KG1 (cell line): Measurements from ENCODE around the gene ERGIC1.

ENCODE experiments used
- DNase-seq: peaks from one replicate; lab custom pipeline; 2025; lab: John Stamatoyannopoulos, UW

Gene ERGIC1

DNA sequence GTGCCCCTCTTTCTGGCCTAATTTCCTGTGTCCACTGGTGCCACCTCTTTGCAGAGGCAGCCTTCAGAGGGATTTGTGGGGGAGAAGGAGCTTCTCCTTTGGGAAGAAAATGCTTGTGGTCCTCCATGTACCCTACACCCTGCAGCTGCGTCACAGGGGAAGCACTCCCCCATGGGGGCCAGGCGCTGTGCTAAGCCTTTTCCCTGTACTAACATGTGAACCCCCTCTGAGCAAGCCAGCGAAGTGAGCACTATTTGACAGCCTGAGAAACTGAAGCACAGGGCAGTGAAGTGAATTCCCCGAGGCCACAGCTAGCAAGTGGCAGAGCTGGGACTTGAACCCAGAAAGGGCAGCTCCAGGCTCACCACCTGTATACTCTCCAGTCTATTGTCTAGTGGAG is 32.3 kb downstream of the ERGIC1 start:
- DNase-seq = no peak

DNA sequence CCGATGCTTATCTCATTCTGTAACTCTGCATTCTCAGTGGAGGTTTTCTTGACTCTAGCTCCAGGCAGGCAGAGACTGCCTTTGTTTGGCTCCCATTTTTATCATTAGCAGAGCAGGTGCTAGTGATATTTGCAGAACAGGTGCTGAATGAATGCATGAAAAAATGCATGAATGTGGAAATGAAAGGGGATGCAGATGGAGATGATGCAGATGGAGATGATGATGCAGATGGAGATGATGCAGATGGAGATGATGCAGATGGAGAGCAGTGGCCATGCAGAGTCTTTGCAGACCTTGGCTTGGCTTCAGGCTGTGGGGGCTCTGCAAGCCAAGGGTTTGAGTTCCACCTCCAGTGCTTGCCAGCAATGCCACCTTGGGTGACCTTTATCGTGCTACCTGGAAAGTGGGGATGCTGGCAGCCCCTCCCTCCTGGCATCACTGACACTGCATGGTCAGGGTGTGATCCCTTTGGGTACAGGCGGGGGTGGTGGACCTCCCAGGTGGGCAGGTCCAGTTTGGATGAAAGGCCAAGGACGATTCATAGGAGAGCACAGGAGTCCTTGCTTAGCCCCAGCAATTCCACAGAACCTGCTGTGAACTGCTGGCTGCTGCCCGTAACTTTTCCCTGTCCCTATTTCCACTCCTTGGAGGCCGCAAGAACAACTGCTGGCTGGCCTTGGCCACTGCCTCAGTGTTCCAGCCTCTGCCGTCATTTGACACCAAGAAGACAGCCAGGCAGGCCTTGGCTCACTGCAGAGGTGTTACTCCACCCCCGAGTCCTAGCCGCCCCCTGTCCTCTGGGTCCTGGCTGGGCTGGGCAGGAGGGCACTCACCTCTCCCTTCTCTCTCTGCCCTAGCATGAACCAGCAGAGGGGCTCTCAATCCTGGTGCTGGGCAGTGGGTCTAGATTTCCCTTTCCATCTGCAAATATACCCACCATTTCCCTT is 33.0 kb downstream of the ERGIC1 start:
- DNase-seq = no peak

DNA sequence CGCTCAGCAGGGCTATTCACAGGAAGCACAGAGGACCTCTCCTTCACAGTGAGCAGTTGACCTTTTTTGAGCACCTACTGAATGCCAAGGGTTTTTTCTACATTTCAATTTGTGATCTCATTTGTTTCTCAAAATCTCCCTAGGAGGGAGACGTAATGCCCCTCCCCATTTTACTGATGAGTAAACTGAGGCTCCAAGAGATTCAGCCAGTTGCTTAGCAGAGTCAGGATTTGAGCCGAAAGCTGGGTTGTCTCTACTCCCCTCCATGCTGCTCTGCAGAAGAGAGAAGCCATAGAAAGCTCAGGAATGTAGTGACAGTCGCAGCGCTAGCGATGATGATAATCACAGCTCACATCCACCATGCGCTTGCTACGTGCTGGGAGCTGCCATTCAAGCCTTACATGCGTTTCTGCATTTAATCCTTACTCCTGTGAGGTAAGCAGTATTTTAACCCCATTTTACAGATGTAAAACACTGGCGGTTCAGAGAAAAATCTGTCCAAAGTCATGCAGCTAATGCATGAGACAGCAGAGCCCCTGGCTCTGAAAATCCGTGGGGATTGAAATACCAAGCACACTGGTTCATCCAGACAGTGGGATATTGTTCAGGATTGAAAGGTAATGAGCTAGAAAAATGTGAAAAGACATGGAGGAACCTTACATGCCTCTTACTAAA is 33.8 kb downstream of the ERGIC1 start:
- no peak for DNase-seq

DNA sequence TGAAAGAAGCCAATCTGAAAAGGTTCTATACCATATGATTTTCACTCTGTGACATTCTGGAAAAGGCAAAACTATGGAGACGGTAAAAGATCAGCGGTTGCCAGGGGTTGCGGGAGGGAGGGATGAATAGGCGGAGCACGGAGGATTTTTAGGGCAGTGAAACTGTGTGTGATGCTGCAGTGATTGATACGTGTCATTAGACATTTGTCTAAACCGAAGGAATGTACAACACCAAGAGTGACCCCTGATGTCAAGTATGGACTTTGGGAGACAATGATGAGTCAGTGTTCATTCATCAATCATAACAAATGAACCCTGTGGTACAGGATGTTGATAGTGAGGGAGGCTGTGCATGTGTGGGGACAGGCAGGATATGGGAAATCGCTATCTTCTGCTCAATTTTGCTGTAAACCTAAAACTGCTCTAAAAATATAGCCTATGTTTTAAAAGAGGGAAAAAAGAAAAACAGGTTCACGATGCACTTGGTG is 34.4 kb downstream of the ERGIC1 start:
- no peak for DNase-seq

DNA sequence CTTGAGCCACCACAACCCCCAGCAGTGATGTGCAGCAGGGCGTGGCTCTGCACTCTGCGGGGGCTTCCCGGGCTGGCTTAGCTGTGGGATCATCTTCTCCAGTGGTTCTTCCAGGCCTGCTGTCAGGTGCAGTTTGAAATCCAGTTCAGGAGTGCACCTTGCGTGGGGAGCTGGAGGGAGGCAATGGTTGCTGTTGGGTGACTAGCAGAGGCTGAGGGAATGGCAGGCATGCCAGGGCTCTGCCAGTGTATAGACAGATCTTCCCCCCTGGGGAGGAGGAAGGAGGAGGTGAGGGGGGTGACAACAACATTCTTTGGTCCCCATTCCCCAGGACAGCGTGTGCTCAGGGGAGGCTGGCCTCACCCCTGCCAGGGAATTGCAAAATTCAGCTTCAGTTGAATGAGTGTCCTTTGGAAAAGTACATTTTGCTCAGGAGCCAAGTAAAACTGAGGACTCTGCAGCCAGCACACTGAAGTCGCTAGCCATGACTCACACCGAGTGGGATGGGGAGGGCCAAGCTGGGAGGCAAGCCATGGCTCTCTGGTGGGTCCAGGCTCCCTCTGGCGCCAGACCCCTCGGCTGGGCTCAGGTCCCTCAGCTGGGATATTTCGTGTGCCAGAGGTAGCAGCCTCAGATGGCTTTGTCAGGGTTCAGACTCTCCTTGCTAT is 35.0 kb downstream of the ERGIC1 start:
- DNase-seq = no peak

DNA sequence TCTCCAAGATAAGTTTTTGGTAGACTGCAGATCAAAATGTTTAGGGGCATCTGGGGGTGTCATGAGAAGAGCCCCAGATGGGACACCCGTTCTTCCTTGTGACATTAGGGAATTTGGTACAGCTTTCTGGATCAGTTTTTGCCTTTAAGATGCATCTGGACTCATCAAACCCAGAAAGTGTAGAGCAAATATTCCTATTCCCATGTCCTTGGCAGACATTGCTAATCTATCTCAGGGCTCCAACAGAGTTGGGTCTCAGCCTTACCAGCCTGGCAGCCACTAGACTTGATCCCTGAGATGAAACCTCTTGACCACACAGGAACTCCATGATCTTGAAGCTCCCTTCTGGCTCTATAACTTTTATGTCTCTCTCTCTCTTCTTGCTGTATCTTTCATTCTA is 35.6 kb downstream of the ERGIC1 start:
- no peak for DNase-seq

DNA sequence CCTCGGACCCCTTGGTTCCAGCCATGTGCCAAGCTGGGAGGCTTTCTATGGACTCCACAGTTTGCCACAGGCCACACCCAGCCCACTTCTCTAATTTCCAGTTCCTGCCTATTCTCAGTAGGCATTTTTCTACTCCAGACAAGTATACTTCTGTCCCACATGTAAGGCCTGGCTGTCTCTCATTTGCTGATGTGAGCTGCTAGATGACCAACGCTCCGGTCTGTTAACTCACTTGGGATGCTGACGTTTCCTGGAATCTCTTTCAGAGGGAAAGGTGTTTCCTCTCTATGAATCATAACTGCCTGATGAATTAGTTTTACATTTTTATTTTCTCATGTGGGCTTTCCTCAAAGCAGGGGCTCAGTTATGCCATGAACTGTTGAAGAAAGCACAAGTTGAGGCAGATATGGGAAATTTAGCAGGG is 36.3 kb downstream of the ERGIC1 start:
- DNase-seq = no peak

DNA sequence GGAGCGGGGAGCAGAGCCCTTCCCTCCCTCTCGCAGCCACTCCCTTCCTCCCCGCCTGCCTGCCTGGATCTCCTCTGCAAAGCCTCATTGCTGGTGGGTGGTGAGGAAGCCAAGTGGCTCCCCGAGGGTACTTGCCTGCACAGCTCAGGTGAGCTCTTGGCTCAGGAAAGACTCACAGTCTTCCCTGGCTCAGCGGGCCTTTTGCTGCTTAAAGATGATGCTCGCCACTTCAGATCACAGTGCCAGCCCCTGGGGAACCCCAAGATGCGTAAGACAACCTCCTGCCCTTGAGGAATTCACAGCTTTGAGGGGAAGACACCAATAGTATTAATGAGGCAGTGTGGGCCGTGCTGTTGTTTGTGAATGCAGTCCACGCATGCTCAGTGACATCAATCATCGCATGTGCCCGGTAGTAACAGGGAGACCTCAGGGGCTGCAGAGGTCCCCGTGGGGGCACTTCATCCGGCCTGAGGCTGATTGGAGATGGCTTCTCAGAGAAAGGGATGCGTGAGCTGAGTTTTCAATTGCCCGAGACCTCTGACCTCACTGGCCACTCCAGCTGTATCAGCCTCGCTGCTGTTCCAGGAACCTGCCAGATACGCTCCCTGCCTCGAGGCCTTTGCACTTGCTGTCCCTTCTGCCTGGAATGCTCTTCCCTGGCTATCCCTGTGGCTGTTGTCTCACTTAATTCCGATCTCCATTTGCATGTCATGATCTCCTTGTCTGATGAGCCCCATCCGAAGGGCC is 36.8 kb downstream of the ERGIC1 start:
- DNase-seq = no peak

DNA sequence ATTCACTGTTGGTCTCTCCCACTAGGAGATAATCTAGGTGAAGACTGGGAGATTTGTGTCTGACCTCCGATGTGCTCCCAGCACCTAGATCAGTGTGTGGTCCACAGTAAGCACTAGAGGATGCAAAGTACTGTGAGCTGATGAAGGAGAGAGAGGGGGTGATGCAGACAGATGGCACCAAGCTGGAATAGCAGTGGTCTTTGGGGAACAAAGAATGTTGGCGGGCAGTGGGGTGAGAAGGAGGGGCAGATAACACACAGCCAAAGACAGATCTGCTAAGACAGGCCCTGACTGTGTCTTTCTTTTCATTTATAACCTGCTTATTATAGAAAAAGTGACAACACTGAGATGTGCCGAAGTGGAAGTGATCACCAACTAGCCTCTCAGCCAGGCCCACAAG is 37.5 kb downstream of the ERGIC1 start:
- no peak for DNase-seq

DNA sequence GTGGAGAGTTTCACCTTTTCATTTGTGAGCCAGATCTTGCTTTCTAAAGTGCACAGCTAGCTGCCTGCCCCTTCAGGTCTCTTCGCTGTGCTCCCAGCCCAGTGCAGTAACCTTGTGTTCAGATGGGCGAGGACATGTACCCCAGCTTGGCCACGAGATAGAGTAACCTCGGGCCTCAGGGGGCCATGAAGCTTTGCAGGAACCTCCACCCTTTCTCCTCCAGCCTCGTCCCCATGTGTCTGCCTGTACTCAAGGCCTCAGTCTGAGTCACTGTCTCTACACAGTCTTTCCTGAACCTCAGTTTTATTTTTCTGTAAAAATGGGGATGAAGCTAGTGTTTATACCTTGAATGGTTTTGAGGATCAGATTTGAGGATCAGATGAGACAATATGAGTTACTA is 37.9 kb downstream of the ERGIC1 start:
- DNase-seq = no peak

DNA sequence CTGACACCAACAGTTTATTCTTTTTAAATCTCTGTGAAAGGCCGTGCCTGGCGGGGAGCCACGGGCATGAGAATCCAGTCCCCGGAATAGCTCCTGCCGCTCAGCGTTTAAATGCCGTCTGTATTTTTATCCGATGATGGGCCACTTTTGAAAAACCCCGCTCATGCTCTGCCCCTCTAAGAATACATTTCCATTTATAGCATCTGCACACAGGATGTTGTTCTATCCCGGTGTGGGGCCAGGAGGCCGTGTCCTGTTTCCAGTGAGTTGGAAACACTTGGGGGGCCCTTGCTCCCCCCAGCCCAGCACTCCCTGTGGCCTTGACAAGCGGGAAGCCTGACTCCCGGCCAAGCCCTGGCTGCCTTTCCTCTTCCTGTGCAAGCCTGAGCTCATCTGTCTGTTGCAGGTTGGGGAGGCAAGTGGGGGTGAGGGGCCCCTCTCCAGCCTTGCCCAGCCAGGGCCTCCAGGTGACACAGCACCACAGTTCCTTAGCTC is 39.0 kb downstream of the ERGIC1 start:
- no peak for DNase-seq

DNA sequence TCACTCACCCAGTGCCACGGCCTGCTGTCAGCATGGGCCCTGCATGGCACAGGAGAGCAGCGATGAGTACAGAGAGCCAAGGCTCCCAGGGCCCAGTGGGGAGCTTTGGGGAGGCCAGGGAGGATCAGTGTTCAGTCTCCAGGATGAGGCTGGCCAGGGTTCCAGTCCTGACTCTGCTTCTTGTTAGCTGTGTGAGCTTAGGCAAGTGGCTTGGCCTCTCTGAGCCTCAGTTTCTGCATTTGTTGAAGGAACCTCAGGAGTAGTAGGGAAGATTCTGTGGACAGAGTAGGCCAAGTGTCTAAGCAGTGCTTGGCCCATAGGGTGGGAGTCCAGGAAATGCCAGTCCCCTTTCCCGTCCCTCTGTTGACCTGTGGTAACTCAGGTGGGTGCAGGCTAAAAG is 39.5 kb downstream of the ERGIC1 start:
- no peak for DNase-seq

DNA sequence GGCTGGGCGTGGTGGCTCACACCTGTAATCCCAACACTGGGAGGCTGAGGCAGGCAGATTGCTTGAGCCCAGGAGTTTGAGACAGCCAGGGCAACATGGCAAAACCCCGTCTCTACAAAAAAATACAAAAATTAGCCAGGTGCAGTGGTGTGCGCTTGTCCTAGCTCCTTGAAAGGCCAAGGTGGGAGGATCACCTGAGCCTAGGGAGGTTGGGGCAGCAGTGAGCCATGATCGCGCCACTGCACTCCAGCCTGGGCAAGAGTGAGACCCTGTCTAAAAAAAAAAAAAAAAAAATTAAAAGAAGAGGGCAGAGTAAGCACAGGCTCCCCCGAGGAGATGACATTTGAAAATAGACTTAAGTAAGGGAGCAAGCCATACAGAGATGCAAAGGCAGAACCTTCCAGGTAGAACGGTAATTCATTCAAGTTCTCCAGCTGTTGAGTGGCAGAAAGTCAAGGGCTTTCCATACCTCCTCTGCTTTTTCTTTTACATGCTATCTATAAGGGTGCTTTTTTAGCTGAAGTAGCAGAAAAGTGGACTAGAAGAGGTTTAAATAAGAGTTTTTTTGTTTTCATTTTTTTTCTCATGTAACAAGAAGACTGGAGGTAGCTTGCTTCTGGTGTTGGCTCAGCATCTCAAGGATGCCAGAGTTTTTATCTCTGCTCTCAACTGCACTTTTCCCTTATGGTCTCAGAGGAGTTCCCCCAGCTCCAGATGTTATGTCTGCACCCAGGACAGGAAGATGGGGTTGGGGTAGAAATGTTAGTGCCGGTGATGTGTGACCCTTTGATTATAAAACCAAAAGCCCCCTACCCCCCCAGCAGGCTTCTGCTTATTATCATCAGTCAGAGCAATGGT is 40.8 kb downstream of the ERGIC1 start:
- no peak for DNase-seq

DNA sequence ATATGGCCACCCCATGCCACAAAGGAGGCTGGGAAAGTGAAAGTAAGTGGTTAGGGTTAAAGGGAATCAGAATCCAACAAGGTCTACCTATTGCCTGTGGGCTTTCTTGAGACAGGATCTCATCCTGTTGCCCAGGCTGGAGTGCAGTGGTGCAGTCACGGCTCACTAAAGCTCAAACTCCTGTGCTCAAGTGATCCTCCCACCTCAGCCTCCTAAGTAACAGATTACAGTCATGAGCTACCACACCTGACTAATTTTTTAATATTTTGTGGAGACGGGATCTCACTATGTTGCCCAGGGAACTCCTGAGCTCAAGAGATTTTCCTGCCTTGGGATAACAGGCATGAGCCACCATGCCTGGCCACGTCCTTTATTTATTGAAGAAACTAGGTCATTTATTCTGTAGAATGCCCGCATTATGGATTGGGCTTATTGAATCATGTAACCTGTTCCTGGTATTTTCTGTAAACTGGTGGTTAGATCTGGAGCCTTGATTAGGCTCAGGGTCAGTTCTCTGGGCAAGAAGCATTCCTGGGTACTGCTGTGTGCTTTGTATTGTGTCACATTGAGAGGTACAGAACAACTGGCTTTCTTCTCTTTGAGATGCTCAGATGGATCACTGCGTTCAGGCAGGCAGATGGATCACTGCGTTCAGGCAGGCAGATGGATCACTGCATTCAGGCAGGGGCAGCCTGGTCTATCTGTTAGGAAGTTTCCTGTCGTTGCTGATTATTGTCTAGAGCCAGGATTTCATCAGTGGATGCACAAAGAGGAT is 41.6 kb downstream of the ERGIC1 start:
- DNase-seq = no peak

DNA sequence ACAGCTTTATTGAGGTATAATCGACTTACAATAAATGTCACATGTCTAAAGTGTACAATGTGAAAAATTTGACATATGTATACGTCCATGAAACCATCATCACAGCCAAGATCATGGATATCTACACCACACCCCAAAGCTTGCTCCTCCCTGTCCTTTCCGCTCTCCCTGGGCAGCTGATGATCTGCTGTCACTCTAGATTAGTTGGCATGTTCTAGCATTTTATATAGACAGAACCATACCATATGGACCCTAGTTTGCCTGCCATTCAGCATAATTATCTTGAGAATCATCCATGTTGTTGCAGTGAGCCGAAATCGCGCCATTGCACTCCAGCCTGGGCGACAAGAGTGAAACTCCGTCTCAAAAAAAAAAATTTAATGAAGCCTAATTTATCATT is 42.5 kb downstream of the ERGIC1 start:
- no peak for DNase-seq

DNA sequence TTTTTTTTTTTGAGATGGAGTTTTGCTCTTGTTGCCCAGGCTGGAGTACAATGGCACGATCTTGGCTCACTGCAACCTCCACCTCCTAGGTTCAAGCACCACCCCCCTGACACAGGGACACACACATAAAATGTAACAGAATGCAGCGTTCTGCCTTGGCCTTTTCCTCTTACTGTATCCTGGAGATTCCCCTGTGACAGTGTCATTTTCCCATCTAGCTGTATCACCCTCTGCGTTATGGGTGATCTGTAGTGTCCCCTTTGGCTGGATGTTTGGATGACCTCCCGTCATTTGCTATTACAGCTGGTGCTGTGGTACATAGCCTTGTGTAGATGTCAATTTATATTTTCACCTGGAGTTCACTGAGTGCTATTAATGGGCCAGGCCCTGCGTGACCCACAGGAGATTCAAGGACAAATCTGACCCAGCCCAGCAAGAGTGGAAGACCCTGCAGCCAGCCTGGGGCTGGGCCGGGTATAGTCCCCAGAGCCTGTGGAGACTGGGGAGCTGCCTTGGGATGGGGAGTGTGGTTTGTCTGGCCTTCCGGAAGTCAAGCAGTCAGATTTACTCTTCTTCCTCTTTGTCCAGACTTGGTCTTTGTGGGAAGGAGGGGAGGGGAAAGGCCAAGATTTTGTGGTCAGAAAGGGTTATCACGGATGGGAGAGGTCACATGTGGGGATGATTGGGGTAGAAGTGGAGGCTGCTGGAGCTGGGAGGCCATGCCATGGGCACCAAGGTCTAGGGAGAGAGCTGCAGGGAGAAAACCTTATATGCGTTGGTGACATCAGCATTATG is 43.6 kb downstream of the ERGIC1 start:
- DNase-seq = no peak

DNA sequence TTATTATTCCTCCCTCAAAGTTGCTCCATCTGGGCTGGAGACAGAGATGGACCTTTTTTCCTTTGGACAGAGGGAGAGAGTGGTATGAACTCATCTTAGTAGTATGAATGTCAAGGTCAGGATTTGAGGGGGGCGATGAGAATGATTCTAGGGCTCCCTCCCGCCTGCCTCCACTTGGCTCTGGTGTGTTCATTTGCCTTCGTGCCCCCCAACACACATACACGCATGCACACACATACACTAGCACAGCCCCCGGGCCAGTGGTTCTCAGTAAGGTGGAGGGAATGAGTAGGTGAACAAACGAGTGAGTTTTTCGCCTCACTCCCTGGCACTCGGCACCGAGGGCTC is 44.5 kb downstream of the ERGIC1 start:
- no peak for DNase-seq

DNA sequence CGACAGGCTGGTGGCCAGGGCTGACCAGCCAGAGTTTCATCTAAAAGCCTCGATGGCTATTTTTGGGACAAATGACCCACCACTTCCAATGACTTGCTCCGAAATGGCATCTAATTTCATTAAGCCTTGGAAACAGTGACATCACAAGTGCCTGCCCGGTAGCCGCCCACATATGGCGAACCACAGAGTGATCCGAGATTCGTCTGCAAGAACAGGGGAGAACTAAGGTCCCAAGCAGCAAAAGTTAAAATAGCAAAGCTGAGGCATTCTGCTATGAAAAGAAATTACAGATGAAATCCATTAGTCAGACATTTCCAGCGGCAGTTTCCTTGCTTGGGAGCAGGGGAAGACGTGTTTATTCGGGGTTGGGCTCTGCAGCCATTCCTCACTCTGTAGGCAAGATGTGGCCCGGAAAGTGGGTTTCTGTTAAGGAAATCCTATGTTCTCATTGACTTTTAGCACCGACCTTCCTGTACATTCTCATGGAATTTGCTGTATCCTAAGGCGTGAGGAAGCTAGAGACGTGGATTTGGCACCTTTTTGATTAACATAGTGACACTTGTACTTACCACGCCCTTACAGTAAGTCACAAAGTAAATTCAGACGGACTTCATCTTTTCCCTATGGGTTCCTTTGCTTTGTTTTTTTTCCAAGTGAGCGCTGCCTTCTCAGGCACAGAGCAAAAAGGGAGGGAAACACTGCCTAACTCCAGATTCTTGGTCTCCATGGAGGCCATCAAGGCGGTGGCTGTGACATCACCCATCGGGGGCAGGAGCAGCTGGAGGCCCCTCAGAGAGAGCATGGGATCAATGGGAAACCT is 45.1 kb downstream of the ERGIC1 start:
- no peak for DNase-seq
